ENCODE data around the gene GNG14. TPM values are rescaled to one million over a fixed set of nuclear protein-coding genes. Genes with fewer than 3 reads are reported as not detected.
"Not testable (repeated sequence)": the region's sequence is repeated elsewhere in the genome, so short reads cannot be mapped to it uniquely, and the experiment has no call there.

GNG14 gene
- total and polyA plus RNA-seq, 11 donors = not detected

GRCh38 chr19:12696366-12697335 lies 8.9 kb downstream of the GNG14 start, which contains the start of gene FBXW9:
FBXW9 (minus strand) TSS chr19:12696631; CDS start chr19:12696581, 50 bp downstream.
- TF ChIP-seq POLR2A (IDR thresholded peaks at IDR 0.05) (peak in 1 of 2 donors; percentile 66), CTCF (IDR thresholded peaks at IDR 0.05) (no peak)
- Histone ChIP-seq H3K4me1 (peaks cover 0 to 22% (median 13%) of the 10 kb centered on the region in 12 donors), H3K9me3 (no peaks in the 10 kb centered on the region), H3K27ac (peak within 1 kb of the TSS; percentile 41 to 91 (median 84)), H3K27me3 (no peaks in the 10 kb centered on the region), H3K4me3 (peak within 1 kb of the TSS; percentile 57 to 98 (median 88)), H3K36me3 (peaks cover 0 to 37% (median 27%) of the 10 kb centered on the region in 9 donors)
- intact Hi-C loops (cut with DNase I) = no loop called here
- ATAC-seq = peak; percentile 91 to 95 (median 93)
- WGBS, 4 donors = 7 to 12% (median 8%) methylated on average over 33 to 59 of the region's 59 CpGs
- DNase-seq = peak; percentile 95 to 97 (median 96)

DNA sequence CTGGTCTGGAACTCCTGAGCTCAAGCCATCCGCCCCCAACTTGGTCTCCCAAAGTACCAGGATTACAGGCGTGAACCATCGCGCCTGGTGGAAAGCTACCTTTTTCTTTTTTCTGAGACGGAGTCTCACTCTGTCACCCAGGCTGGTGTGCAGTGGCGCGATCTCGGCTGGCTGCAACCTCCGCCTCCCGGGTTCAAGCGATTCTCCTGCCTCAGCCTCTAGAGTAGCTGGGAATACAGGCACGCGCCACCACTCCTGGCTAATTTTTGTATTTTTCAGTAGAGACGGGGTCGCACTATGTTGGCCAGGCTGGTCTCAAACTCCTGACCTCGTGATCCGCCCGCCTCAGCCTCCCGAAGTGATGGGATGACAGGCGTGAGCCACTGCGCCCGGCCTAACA lies 9.6 kb downstream of the GNG14 start:
- DNase-seq; H3K9me3 ChIP-seq; ATAC-seq; H3K27me3 ChIP-seq; intact Hi-C loops (cut with DNase I): not testable (repeated sequence)
- 95 to 98% (median 97%) methylated on average over 16 to 22 of the region's 22 CpGs for WGBS, 4 donors
- Histone ChIP-seq H3K36me3 (peaks cover 0 to 45% (median 35%) of the 10 kb centered on the region in 9 donors), H3K27ac (peak overlapping the region in 1 of 12 donors; percentile 89), H3K4me1 (peaks cover 0 to 22% (median 13%) of the 10 kb centered on the region in 12 donors), H3K4me3 (peak overlapping the region in 1 of 12 donors; percentile 96)

DNA sequence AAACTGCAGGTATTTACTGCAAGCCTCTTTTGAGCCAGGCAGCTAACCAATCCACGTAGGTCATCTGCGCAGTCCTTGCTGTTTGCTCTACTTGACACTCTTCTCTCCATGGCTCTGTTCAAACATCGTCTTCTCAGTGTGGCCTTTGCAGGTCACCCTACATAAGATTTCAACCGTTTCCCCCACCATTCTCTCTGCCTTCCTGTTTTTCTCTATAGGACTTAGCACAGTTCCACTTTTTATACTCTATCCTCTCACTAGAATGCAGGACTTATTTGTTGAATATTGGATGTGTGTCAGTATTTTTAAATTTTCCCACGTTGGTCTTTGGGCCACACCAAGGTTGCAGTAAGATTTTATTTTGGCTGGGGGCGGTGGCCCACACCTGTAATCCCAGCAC lies 10.3 kb downstream of the GNG14 start:
- no peak overlapping the region for H3K27ac ChIP-seq
- H3K36me3 ChIP-seq = peaks cover 0 to 52% (median 42%) of the 10 kb centered on the region in 9 donors
- peaks cover 0 to 22% (median 13%) of the 10 kb centered on the region in 12 donors for H3K4me1 ChIP-seq
- ATAC-seq = no peak
- intact Hi-C loops (cut with DNase I) = no loop called here
- H3K27me3 ChIP-seq = no peaks in the 10 kb centered on the region
- H3K9me3 ChIP-seq = no peaks in the 10 kb centered on the region
- 79 to 87% (median 86%) methylated on average over 6 of the region's 6 CpGs for WGBS, 4 donors
- no peak for DNase-seq
- H3K4me3 ChIP-seq = no peak overlapping the region
- TF ChIP-seq CTCF (IDR thresholded peaks at IDR 0.05) (no peak), POLR2A (IDR thresholded peaks at IDR 0.05) (no peak)

GRCh38 chr19:12701596-12702282 lies 13.9 kb downstream of the GNG14 start:
- ATAC-seq (no peak), DNase-seq (no peak)
- no peaks in the 10 kb centered on the region for H3K9me3 ChIP-seq
- peaks cover 0 to 7% (median 4%) of the 10 kb centered on the region in 12 donors for H3K4me1 ChIP-seq
- no peak overlapping the region for H3K27ac ChIP-seq
- H3K36me3 ChIP-seq = peaks cover 0 to 88% (median 78%) of the 10 kb centered on the region in 9 donors
- TF ChIP-seq CTCF (IDR thresholded peaks at IDR 0.05) (no peak), POLR2A (IDR thresholded peaks at IDR 0.05) (no peak)
- 90 to 92% (median 91%) methylated on average over 22 to 33 of the region's 33 CpGs for WGBS, 4 donors
- H3K27me3 ChIP-seq = no peaks in the 10 kb centered on the region
- no peak overlapping the region for H3K4me3 ChIP-seq
- intact Hi-C loops (cut with DNase I) = no loop called here
